Activated naive CD8-positive, alpha-beta T cell treated with anti-CD3 and anti-CD28 coated beads, Interleukin-2, amount 50 U/mL, for 24 hours (primary cell): Measurements from ENCODE around the gene RSPO1.
"Not testable (repeated sequence)": the region's sequence is repeated elsewhere in the genome, so short reads cannot be mapped to it uniquely, and the experiment has no call there.

Experiments
- ATAC-seq: fragments of 150-1000 bp; cut with Tn5 transposase; one replicate; pipeline ENCODE4 v1.10.0; 2021
- DNase-seq: peaks from one replicate; pipeline ENCODE4 v3.0.0; 2021
- H3K27ac Mint-ChIP-seq: one replicate; pipeline ENCODE4 v1.8.0; 2021; ENCODE audit warnings: mild to moderate bottlenecking, mixed read lengths
- H3K27me3 Mint-ChIP-seq: one replicate; pipeline ENCODE4 v1.8.0; 2021; ENCODE audit warnings: mixed read lengths
- H3K36me3 Mint-ChIP-seq: one replicate; pipeline ENCODE4 v1.8.0; 2021; ENCODE audit warnings: low read depth, mixed read lengths
- H3K4me1 Mint-ChIP-seq: one replicate; pipeline ENCODE4 v1.8.0; 2021; ENCODE audit warnings: mixed read lengths
- H3K4me3 Mint-ChIP-seq: one replicate; pipeline ENCODE4 v1.8.0; 2021; ENCODE audit warnings: mild to moderate bottlenecking, moderate library complexity, mixed read lengths
- H3K9me3 Mint-ChIP-seq: one replicate; pipeline ENCODE4 v1.8.0; 2021; ENCODE audit warnings: mixed read lengths

The RSPO1 gene

GRCh38 chr1:37634244-37634991 lies at the start of gene RSPO1:
Gene RSPO1, minus strand, starts transcription at chr1:37634892. Its CDS starts 5,231 bp downstream, at chr1:37629661.
- Mint-ChIP-seq H3K27ac (no peak within 1 kb of the TSS), H3K4me3 (peak within 1 kb of the TSS; percentile 16), H3K9me3 (no peaks in the 10 kb centered on the region), H3K4me1 (no peaks in the 10 kb centered on the region), H3K36me3 (no peaks in the 10 kb centered on the region), H3K27me3 (peaks cover 79% of the 10 kb centered on the region)
- ATAC-seq (peak; percentile 10), DNase-seq (no peak)

DNA sequence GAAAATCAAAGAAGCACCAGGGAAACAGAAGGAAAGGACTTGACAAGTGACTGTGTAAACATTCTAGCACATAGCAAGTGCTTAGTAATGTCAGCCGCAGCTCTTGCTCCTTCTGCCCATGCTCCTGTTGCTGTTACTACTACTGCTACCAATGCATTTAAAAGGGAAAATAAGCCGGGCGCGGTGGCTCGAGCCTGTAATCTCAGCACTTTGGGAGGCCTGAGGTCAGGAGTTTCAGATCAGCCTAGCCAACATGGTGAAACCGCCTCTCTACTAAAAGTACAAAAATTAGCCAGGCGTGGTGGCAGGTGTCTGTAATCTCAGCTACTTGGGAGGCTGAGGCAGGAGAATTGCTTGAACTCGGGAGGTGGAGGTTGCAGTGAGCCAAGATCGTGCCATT lies 49.5 kb upstream of the RSPO1 start:
- not testable (repeated sequence) for H3K4me3 Mint-ChIP-seq, H3K27ac Mint-ChIP-seq, DNase-seq, H3K27me3 Mint-ChIP-seq, ATAC-seq, H3K9me3 Mint-ChIP-seq
- peaks cover 18% of the 10 kb centered on the region for H3K4me1 Mint-ChIP-seq
- H3K36me3 Mint-ChIP-seq: peaks cover 42% of the 10 kb centered on the region

DNA sequence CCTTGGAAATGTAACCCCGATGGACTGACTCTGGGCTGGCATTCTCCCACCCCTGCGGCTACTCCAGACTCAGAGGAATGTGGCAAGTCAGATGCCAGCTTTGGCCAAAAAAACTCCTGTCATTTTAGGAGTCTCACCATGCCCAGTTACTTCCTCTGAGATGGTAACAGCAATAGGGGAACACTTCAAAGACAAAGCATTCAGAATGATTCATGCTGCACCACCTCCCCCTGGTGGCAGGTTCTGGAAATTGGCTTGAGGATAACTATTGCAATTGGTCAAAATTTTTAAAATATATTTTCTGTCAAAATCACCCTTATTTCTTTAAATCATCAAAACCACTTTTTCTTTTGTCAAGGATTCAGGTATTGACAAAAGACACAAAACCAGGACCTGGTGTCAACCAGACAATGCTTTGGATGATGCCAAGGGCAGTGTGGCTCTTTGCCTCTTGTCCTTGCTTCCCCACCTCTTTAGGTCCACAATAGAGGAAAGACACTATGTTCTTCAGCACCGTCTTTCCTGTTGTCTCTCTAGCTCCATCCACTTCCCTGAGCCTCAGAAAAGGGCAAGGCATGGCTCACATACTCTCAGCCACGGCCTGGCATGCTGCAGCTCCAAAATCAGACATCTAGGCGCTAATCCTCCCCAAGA lies 47.8 kb upstream of the RSPO1 start:
- Mint-ChIP-seq H3K9me3 (no peaks in the 10 kb centered on the region), H3K4me1 (peaks cover 3% of the 10 kb centered on the region), H3K27me3 (no peaks in the 10 kb centered on the region), H3K27ac (peak overlapping the region; percentile 24), H3K4me3 (no peak overlapping the region), H3K36me3 (peaks cover 32% of the 10 kb centered on the region)
- peak; percentile 80 for DNase-seq
- peak; percentile 60 for ATAC-seq

GRCh38 chr1:37680933-37681332 lies 46.2 kb upstream of the RSPO1 start:
- H3K36me3 Mint-ChIP-seq: peaks cover 29% of the 10 kb centered on the region
- no peak overlapping the region for H3K4me3 Mint-ChIP-seq
- H3K4me1 Mint-ChIP-seq: peaks cover 13% of the 10 kb centered on the region
- no peak for ATAC-seq
- no peaks in the 10 kb centered on the region for H3K9me3 Mint-ChIP-seq
- H3K27ac Mint-ChIP-seq: no peak overlapping the region
- no peak for DNase-seq
- H3K27me3 Mint-ChIP-seq: no peaks in the 10 kb centered on the region

GRCh38 chr1:37677808-37678207 lies 43.1 kb upstream of the RSPO1 start:
- no peak overlapping the region for H3K4me3 Mint-ChIP-seq
- H3K27ac Mint-ChIP-seq: no peak overlapping the region
- no peak for DNase-seq
- H3K27me3 Mint-ChIP-seq: no peaks in the 10 kb centered on the region
- ATAC-seq: no peak
- H3K4me1 Mint-ChIP-seq: peaks cover 20% of the 10 kb centered on the region
- no peaks in the 10 kb centered on the region for H3K9me3 Mint-ChIP-seq
- peaks cover 13% of the 10 kb centered on the region for H3K36me3 Mint-ChIP-seq

DNA sequence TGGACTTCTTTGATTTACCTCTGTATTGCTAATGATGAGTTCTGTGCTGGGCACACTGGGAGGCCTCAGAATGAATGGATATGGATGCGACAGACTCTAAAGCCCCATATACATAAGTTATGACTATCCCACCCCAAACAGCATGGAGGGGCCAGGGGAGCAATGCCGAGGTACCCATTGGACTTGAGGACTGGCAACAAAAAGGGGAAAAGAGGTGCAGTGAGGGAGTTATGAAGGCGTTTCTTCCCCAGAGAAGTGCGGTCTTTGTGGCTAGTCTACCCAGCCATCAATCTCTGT lies 42.4 kb upstream of the RSPO1 start:
- peaks cover 18% of the 10 kb centered on the region for H3K4me1 Mint-ChIP-seq
- DNase-seq (no peak), ATAC-seq (no peak)
- no peaks in the 10 kb centered on the region for H3K9me3 Mint-ChIP-seq
- H3K27me3 Mint-ChIP-seq: no peaks in the 10 kb centered on the region
- H3K36me3 Mint-ChIP-seq: peaks cover 6% of the 10 kb centered on the region
- no peak overlapping the region for H3K27ac Mint-ChIP-seq
- no peak overlapping the region for H3K4me3 Mint-ChIP-seq

- no peak for ATAC-seq
- Mint-ChIP-seq H3K27ac (no peak overlapping the region), H3K27me3 (peaks cover under 1% of the 10 kb centered on the region), H3K4me1 (peaks cover 17% of the 10 kb centered on the region), H3K9me3 (no peaks in the 10 kb centered on the region), H3K36me3 (peaks cover 6% of the 10 kb centered on the region), H3K4me3 (no peak overlapping the region)
- DNase-seq: no peak
These were observed 41.8 kb upstream of the RSPO1 start for GRCh38 chr1:37676281-37677142.

GRCh38 chr1:37673920-37674319 lies 39.2 kb upstream of the RSPO1 start:
- no peaks in the 10 kb centered on the region for H3K9me3 Mint-ChIP-seq
- no peaks in the 10 kb centered on the region for H3K36me3 Mint-ChIP-seq
- H3K27ac Mint-ChIP-seq: no peak overlapping the region
- H3K4me1 Mint-ChIP-seq: peaks cover 17% of the 10 kb centered on the region
- DNase-seq (peak; percentile 50), ATAC-seq (peak; percentile 82)
- H3K27me3 Mint-ChIP-seq: peaks cover 5% of the 10 kb centered on the region
- H3K4me3 Mint-ChIP-seq: no peak overlapping the region

DNA sequence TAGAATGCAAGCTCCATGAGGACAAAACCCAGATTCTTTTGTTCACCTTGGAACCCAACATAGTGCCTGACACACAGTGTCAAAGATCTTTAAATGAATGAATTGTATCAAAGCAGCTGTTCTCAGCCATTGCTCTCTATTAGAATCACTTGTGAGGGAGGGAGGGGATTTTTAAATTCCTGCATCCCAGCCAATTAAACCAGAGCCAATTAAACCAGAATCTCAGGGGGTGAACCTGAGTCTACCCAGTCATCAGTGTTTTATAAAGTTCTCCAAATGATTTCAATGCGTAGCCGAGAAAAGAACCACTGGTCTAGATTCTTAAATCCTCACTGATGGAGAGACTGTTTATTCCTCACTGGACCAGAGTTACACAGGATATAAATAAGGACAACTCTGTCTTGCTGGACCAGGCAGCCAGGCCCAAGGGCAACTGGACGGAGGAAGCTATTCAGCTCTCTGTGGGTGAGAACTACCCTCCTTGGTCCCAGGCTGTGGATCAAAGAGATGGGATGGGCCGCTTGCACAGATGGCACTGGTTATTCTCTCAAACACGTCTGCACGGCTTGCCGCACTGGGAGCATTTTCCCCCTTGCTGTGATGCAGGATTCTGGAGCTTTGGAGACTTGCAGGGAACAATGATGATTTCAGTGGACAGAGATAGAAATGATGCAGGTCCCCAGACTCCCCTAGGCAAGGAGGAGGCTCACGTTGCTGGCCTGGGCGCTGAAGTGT lies 37.6 kb upstream of the RSPO1 start:
- no peaks in the 10 kb centered on the region for H3K36me3 Mint-ChIP-seq
- no peak overlapping the region for H3K4me3 Mint-ChIP-seq

GRCh38 chr1:37671261-37671660 lies 36.6 kb upstream of the RSPO1 start:
- H3K27ac Mint-ChIP-seq: no peak overlapping the region
- ATAC-seq: no peak
- H3K4me3 Mint-ChIP-seq: no peak overlapping the region
- H3K36me3 Mint-ChIP-seq: no peaks in the 10 kb centered on the region
- peaks cover 8% of the 10 kb centered on the region for H3K4me1 Mint-ChIP-seq
- peaks cover 5% of the 10 kb centered on the region for H3K27me3 Mint-ChIP-seq
- no peak for DNase-seq
- H3K9me3 Mint-ChIP-seq: no peaks in the 10 kb centered on the region

More for the DNA sequence above, 37.6 kb upstream of the RSPO1 start:
- H3K27ac Mint-ChIP-seq: no peak overlapping the region
- H3K4me1 Mint-ChIP-seq: peaks cover 17% of the 10 kb centered on the region
- H3K27me3 Mint-ChIP-seq: peaks cover 5% of the 10 kb centered on the region
- no peak for DNase-seq
- no peak for ATAC-seq
- no peaks in the 10 kb centered on the region for H3K9me3 Mint-ChIP-seq

DNA sequence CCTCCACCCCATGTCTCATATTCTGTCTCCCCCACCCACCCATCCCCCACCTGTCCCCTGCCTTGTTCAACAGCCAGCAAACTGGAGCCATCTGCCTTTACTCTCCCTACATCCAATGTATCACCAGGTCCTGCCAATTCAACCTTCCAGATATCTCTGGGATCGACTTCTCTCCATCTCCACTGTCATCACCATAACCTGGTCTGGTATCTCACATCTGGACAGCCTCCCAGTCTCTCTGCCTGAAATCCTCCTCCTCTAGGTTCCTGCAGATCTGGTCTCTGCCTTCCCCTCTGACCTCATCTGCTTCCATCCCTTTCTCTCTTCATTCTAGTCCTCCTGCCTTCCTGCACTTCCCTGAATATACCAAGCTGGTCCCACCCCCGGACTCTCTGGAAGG lies 35.4 kb upstream of the RSPO1 start:
- Mint-ChIP-seq H3K36me3 (no peaks in the 10 kb centered on the region), H3K4me1 (peaks cover 7% of the 10 kb centered on the region), H3K27ac (no peak overlapping the region), H3K27me3 (peaks cover 5% of the 10 kb centered on the region), H3K4me3 (no peak overlapping the region), H3K9me3 (no peaks in the 10 kb centered on the region)
- ATAC-seq (no peak), DNase-seq (no peak)

DNA sequence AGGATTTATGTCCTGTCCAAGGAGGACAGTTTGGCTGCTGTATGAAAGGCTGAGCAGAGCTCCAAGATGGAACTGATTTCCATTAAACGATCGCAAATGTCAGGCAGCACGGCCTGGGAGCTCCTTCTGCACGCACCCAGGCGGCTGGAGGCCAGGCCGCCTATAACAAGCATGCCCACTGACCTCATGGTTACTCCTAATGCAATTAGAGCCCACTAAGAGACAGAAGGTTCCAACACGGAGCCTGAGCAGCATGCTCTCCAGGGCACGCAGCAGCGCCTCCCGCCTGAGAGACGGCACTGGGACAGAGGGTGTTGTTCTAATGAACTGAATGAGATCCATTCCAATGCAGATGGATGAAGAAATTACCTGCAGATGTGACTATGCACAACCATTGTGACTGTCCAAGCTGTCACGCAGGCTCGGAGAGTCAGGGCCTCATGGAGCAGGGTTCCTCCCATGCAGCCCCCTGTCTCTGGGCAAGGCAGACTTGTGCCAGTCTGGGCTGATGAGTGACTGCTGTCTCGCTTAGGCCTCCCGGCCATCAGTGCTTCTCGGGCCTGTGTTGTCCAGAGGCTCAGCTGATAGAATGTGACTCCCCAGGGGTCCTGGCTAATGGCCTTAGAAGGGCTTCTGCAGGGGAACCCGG lies 32.5 kb upstream of the RSPO1 start:
- no peaks in the 10 kb centered on the region for H3K36me3 Mint-ChIP-seq
- H3K4me3 Mint-ChIP-seq: no peak overlapping the region
- no peak for DNase-seq
- no peaks in the 10 kb centered on the region for H3K9me3 Mint-ChIP-seq
- H3K27me3 Mint-ChIP-seq: peaks cover 5% of the 10 kb centered on the region
- no peaks in the 10 kb centered on the region for H3K4me1 Mint-ChIP-seq
- ATAC-seq: no peak
- no peak overlapping the region for H3K27ac Mint-ChIP-seq

DNA sequence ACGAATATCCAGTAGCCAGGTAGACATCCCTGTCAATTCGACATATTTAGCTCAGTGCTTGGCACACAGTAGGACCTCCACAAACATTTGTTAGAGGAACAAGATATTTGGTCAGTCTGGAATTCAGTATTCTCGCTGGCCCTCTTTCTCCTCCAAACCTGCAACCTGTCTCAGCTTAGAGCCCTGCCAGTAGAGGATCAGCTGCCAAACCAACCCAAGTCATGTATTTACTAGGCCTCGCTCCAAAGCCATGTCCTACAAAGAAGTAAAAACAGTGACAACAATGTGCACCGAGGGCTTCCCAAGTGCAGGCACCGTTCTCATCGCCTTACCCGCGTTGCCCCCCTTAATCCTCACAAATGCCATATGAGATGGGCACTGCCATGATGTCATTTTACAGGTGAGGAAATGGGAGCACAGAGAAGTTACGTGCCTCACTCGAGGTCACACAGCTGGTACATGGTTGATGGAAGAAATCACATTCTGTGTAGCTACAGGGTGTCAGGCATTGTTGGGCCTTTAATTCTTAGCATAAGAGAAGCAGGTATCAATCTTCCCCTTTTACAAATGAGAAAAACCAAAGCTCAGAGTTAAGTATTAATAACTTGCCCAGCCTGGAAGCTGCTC lies 31.7 kb upstream of the RSPO1 start:
- Mint-ChIP-seq H3K9me3 (no peaks in the 10 kb centered on the region), H3K27me3 (peaks cover 3% of the 10 kb centered on the region), H3K36me3 (no peaks in the 10 kb centered on the region), H3K4me3 (no peak overlapping the region), H3K27ac (no peak overlapping the region), H3K4me1 (no peaks in the 10 kb centered on the region)
- ATAC-seq (no peak), DNase-seq (no peak)
